HG03097 (cell line): ENCODE measurements around the gene GINS3.
"Not testable (repeated sequence)": the region's sequence is repeated elsewhere in the genome, so short reads cannot be mapped to it uniquely, and the experiment has no call there.

ENCODE experiments used
- ATAC-seq: cut with Tn5 transposase; IDR thresholded peaks from one replicate; pipeline ENCODE4 v1.9.1; 2021; ENCODE audit not compliant: unreplicated experiment, low FRiP score

The GINS3 gene

DNA sequence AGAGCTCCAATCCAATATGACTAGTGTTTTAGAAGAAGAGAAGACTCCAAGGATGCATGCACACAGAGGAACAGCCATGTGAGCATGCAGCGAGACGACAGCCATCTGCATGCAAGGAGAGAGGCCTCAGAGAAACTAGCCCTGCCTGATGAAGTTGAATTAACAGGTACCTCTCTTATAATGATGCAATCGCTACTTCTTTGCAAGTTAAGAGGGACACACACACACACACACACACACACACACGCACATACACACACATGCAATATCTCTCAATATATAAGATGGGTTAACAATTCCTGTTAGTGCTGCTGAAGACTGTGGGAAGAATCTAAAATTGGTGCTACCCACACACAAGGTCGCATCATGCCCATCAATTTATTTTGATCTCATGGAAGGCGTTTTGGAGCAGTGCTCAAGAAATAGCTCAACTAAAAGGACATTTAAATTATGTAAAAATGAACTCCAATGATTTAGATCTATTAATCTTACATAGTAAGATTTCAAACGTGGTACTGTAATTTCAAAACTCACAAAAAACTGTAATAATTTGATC is 7.0 kb upstream of the GINS3 start:
- ATAC-seq, result no peak

DNA sequence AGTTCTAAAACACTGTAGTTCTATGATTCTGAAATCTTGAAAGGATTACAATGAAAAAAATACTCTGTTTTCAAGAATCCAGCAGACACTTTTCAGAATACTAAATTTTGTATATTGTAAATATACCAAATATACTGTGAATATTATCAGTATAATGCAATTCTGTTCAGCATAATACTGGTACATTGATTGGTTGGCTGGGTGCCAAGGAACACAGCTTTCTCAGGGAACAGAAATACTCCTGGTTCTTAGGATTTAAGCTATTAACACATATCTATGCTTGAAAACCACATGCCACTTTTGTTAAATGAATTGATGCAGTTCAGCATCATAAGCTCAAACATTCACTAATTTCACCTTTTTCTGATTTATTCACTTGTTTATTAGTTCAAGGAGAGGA is 2.5 kb upstream of the GINS3 start:
- no peak for ATAC-seq

DNA sequence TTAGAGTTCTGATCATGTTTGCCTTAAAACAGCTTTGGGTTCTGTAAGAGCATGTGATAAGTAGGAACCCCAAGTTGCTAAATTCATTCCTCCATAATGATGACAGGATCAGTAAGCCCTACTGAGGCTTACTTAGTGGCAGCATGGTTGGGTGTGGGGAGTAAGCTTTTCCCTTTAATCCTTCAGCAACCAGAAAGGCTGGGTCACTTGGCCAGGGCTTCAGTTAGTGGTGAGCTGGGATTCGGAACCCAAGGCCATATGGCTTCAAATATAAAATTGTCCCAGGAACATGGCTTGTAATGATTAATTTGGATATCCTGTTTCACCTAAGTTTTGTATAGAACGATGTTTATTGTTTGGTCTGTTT is 850 bp downstream of the GINS3 start:
- ATAC-seq, result peak; percentile 10

DNA sequence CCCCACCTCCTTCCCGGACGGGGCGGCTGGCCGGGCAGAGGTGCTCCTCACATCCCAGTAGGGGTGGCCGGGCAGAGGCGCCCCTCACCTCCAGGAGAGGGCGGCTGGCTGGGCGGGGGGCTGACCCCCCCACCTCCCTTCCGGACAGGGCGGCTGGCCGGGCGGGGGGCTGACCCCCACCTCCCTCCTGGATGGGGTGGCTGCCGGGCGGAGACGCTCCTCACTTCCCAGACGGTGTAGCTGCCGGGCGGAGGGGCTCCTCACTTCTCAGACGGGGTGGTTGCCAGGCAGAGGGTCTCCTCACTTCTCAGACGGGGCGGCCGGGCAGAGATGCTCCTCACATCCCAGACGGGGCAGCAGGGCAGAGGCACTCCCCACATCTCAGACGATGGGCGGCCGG is 4.6 kb downstream of the GINS3 start:
- ATAC-seq, result not testable (repeated sequence)

DNA sequence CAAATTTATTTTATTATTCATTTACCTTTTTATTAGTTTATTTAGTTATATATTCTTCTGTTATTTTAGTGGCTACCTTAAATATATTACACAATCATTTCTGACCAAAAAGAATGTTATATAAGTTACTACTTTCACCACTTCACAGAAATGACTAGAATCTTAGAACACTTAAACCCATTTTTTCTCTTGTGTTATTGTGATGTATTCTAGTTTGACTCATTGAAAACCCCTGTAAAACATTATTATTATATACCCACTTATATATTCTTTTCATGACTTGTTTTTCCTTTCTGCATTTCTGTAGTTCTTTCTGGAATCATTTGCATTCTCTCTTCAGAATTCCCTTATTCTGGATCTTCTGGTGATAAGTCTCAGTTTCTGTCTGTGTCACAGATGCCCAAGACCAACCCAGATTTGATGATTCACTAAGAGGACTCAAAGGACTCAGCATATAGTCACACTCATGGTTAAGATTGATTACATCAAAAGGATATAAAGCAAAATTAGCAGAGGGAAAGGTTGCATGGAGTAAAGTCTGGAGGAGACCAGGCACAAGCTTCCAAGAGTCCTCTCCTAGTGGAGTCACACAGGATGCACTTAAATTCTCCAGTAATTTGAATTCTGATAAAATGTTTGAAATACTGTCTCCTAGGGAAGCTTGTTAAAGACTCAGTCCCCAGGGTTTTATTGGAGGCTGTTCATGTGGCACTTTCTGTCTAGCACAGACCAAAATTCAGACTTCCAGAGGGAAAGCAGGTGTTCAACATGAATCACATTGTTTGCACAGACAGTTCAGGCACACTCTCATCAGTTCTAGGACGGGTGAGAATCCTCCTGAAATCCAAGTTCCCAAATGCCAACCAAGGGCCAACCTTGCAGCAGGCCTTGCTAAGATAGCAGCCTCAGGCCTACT is 7.7 kb downstream of the GINS3 start:
- no peak for ATAC-seq

DNA sequence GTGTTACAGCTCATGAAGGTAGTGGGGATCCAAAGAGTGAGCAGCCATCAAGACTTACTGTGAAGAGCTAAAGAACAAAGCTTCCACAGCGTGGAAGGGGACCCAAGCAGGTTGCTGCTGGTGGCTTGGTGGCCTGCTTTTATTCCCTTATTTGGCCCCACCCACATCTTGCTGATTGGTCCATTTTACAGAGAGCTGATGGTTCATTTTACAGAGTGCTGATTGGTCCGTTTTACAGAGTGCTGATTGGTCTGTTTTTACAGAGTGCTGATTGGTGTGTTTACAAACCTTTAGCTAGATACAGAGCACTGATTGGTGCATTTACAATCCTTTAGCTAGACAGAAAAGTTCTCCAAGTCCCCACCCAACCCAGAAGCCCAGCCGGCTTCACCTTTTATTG is 9.0 kb downstream of the GINS3 start:
- not testable (repeated sequence) for ATAC-seq

DNA sequence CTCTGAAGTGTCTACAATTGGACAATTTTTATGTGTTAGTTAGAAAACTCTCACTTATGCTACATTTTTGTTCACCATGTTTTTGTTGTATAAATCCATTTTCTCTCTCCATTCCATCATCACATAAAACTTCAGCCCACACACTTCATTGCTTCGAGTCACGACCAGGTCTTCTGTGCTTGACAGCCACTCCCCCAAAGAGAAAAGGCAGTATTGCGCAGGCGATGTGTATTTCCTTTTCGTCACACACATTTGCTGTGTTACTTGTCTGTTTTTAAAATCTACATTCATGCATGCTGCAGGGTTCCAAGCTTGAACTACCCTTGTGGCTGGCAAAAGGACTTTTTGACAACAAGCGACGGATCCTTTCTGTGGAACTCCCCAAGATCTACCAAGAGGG is 10.5 kb downstream of the GINS3 start:
- no peak for ATAC-seq

DNA sequence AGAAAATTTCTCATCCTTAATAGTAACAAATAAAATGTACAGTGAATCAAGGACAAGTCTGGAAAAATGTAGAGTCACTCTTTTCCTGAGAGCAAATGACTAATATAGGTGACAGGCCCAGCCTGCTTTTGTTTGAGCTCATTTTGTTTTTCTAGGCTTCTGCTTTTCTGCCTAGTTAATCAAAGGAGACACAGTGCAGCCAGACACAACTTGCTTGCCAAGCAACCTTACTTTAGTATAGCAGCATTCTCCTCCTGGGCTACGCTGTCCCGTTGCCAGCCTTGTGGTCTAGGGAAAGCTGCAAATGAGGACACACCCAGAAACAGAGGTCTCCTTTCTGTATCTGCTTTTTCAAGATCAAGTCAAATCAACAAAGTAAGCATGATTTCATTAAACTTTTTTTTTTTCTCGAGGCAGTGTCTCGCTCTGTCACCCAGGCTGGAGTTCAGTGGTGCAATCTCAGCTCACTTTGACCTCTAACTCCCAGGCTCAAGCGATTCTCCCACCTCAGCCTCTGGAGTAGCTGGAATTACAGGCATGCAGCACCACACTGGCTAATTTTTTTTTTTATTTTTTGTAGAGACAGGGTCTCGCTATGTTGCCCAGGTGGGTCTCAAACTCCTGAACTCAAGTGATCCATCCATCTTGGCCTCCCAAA is 17.2 kb downstream of the GINS3 start:
- ATAC-seq, result no peak

DNA sequence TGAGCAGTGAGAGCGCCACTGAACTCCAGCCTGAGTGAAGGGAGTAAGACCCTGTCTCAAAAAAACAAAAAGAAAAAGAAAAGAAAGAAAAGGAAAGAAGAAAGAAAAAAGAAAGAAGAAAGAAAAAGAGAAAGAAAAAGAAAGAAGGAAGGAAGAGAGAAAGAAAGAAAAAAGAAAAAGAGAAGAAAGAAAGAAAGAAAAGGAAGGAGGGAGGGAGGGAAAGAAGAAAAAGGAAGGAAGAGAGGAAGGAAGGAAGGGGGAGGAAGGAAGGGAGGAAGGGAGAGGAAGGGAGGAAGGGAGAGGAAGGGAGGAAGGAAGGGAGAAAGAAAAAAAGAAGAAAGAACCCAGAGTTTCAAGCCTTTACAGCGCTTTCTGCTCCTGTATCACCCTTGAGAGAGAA is 19.1 kb downstream of the GINS3 start:
- ATAC-seq, result no peak

DNA sequence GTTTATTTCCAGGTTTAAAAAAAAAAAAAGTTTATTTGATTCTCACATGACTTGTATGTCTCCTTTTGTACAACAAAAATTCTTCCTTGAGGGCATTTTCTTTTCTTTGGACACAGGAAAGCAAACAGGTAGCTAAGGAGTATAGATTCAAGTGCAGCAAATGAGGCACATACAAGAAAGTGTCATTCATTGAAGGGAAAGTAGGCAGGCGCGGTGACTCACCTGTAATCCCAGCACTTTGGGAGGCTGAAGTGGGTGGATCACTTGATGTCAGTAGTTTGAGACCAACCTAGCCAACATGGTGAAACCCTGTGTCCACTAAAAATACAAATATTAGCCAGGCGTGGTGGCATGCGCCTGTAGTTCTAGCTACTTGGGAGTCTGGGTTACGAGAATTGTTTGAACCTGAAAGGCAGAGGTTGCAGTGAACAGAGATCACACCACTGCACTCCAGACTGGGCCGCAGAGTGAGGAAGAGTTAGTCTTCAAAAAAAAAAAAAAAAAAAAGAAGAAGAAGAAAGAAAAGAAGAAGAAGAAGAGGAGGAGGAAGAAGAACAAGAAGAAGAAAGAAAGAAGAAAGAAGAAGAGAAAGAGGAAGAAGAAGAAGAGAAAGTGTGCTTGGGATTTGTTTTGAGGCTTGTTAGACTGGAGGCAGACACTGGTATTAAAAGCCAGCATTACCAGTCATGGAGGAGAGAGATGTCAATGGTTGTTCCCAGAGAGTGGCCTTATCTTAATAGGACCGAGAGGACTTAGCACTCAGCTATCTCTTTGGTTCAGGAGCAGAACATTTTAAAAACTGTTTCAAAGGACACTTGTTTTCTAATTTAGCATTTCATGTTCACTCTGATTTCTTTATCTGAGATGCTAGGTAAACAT is 19.7 kb downstream of the GINS3 start:
- ATAC-seq, result no peak

DNA sequence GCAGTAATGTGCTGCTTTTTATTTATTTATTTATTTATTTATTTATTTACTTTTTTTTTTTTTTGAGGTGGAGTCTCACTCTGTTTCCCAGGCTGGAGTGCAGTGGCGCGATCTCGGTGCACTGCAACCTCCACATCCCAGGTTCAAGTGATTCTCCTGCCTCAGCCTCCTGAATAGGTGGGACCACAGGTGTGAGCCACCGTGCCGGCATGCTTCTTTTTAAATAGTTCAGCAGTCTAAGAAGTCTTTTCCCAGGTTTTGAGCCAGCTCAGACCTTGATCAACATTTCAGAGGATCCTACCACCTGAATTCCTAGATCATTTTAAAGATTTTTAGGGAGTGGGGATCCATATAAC is 20.3 kb downstream of the GINS3 start:
- ATAC-seq, result not testable (repeated sequence)

DNA sequence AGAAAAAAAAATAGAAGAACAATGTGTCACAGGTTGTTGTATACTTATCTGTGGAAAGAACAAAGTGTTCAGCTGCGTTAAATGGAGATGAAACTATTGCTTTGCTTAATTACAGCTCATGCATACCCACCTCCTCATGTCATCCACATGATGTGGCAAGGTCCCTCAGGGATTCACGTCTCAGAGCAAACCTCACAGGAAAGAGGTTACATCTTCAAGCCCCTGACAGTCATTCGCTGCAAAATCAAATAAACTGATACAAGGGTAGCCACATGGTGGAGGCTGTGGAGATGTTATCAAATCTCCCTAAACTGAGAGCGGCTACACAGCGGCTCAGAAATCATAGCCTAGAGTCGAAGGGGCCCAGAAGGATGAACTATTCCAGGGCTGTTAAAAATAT is 21.1 kb downstream of the GINS3 start:
- ATAC-seq, result no peak

DNA sequence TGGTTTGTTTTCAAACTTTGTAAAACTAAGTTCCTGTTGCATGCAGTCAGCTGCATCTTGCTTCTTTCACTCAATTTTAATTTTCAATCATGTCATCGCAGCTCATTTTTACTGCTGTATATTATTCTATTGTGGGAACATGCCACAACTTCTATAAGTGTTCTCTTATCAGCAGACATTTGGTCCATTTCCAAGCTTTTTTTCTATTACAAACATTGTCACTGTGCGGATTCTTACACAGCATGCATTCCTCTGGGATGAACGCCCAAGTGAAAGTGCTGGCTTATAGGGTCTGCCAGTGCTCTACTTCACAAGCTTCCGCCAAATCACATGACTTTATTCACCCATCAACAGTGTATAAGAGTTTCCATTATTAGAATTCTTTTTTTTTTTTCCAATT is 22.7 kb downstream of the GINS3 start:
- no peak for ATAC-seq

DNA sequence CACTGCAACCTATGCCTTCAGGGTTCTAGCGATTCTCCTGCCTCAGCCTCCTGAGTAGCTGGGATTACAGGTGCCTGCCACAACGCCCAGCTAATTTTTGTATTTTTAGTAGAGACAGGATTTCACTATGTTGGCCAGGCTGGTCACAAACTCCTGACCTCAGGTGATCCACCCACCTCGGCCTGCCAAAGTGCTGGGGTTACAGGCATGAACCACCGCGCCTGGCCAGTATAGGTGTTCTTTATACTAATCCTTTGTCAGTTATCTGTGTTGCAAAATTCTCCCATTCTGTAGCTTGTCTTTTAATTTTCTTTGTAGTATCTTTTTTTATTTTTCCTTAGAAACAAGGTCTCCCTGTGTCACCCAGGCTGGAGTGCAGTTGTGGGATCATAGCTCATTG is 23.7 kb downstream of the GINS3 start:
- ATAC-seq, result not testable (repeated sequence)

DNA sequence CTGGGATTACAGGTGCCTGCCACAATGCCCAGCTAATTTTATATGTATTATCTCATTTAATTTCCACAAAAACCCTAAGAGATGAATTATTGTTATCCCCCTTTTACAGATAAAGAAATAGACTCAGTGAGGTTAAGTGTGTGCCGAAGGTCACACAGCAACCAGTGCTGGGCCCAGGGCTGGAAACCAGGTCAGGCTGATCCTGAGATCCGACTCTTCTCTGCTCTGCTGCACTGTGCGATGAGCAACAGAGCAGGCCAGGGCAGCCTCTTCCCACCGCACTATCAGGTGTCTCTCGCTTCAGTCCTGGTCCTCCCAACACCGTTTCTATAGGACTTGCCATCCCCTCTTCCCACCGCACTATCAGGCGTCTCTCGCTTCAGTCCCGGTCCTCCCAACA is 24.8 kb downstream of the GINS3 start:
- no peak for ATAC-seq

DNA sequence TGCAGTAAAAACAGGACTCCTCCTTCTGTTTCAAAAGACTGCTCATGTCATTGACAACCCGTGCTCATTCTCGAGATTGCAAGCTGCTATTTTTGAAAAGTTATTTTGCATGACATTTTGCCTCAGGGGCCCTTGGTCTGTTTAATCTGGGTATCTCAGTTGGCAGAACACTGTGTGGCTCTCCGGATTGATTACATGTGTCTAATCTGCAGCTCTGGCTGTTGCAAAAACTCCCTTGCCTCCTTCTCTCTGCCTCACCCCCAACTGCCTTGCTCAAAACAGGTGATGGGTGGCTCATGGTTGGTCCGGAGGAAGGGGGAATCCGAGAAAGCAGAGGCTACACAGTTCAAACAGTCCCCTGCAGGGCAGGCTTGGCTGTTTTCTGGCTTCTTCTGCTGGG is 25.3 kb downstream of the GINS3 start:
- ATAC-seq, result no peak

DNA sequence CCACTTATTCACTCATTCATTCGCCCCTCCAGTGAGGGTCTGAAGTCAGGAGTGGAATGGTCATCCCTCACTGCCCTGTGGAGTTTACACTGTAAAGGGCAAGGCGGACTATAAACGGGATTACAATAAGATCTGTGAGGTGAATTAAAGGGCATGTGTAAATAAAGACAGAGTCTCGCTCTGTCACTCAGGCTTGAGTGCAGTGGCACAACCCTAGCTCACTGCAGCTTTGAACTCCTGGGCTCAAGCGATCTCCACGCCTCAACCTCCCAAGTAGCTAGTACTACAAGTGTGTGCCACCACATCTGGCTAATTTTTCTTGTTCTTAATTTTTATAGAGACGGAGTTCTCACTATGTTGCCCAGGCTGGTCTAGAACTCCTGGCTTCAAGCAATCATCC is 25.8 kb downstream of the GINS3 start:
- no peak for ATAC-seq

DNA sequence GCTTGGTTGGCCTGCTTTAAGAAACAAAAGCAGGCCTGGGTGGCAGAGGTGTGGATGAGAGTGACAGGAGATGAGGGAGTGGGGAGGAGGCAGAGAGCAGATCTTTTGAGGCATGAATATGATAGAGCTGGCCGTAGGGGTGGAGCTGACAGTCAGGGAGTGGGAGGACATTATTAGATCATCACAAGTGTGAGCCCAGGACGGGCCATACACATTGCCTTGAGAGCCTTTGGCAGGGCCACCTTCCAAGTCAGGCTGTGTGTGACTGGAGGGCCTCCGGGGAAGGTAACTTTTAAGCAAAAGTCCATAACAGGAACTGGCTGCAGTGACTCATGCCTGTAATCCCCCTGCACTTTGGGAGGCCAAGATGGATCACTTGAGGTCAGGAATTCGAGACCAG is 26.3 kb downstream of the GINS3 start:
- no peak for ATAC-seq

DNA sequence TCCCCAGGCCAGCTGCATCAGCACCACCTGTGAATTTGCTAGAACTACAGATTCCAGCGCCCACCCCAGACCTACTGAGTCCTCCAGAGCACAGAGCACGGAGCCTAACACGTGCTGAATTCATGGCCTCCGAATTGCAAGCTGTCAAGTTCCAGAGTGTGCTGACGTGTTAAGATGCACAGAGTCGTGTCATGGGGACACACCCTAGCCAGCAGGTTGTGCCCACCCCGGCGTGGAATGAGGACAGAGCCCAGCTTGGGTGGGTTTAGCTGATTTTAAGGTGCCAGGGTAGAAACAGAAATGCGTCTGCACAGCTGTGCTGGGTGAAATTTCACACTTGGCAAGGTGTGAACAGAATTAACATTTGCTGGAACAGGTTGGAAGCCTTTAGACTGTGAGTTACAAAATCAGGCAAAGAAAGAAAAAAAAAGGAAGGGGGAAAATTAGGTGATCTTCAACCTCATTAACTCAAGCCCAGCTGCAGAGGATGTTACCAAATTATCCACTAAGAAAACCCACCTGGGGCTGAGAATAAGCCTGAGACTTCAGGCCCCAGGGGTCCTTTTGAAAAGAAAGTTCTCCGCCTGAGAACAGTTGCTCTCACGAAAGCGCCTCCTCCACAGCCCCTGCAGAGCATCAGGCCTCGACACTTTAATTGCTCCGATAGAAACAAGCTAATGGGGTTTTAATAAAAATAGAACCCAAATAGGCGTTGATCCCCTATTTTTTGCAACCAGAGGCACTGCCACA is 27.1 kb downstream of the GINS3 start:
- ATAC-seq, result no peak

DNA sequence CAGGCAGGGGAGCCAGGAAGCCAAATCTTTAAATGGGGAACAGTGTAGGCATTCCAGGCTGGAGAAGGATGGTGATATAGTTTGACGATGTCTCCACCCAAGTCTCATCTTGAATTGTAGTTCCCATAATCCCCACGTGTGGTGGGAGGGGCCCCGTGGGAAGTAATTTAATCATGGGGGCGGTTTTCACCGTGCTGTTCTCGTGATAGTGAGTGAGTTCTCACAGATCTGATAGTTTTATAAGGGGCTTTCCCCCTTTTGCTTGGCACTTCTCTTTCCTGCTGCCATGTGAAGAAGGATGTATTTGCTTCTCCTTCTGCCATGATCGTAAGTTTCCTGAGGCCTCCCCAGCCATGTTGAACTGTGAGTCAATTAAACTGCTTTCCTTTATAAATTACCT is 28.8 kb downstream of the GINS3 start:
- no peak for ATAC-seq
